ENCODE measurements around the gene FST.

FST gene

DNA sequence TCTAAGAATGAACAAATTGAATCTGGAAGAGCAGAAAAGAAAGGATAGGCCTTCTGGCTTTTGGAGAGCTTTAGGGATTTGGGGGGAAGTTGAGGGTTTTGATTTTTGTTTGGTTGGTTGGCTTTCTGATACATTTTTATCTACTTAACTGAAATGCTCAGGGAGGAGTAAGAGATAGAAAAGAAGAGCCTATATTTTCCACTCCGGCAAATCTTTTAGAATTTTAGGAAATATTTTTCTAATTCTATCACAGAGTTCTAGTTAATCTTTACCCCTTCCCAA lies 25.8 kb upstream of the FST start:
- TF ChIP-seq, protein P1, sequence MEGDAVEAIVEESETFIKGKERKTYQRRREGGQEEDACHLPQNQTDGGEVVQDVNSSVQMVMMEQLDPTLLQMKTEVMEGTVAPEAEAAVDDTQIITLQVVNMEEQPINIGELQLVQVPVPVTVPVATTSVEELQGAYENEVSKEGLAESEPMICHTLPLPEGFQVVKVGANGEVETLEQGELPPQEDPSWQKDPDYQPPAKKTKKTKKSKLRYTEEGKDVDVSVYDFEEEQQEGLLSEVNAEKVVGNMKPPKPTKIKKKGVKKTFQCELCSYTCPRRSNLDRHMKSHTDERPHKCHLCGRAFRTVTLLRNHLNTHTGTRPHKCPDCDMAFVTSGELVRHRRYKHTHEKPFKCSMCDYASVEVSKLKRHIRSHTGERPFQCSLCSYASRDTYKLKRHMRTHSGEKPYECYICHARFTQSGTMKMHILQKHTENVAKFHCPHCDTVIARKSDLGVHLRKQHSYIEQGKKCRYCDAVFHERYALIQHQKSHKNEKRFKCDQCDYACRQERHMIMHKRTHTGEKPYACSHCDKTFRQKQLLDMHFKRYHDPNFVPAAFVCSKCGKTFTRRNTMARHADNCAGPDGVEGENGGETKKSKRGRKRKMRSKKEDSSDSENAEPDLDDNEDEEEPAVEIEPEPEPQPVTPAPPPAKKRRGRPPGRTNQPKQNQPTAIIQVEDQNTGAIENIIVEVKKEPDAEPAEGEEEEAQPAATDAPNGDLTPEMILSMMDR (conservative IDR thresholded peaks at IDR 0.05; ENCODE audit: low read depth, low read length) = no peak
- no peak overlapping the region for H3K4me3 ChIP-seq (ENCODE audit: low read depth, low read length)
- no peak for DNase-seq (ENCODE audit: low read depth)

DNA sequence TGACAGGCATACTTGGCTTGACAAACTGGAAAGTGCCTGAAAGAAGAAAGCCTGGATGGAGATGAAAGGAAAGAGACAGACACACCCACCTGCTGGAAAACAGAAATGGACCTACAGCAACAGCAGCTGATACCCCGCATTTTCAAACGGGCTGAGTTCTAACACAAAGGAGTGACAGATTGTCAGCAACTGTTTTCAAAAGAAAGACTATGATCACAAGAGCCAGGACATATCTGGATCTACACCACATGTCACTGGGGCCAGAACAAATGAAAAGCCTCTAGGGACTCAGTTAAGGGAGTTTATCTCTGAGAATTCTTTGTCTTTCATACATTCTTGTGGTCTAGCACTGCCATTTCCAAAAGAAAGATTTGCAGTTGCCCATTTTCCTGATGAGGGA lies 24.1 kb upstream of the FST start:
- no peak overlapping the region for H3K4me3 ChIP-seq (ENCODE audit: low read depth, low read length)
- TF ChIP-seq, protein P1 (conservative IDR thresholded peaks at IDR 0.05; ENCODE audit: low read depth, low read length) = no peak

DNA sequence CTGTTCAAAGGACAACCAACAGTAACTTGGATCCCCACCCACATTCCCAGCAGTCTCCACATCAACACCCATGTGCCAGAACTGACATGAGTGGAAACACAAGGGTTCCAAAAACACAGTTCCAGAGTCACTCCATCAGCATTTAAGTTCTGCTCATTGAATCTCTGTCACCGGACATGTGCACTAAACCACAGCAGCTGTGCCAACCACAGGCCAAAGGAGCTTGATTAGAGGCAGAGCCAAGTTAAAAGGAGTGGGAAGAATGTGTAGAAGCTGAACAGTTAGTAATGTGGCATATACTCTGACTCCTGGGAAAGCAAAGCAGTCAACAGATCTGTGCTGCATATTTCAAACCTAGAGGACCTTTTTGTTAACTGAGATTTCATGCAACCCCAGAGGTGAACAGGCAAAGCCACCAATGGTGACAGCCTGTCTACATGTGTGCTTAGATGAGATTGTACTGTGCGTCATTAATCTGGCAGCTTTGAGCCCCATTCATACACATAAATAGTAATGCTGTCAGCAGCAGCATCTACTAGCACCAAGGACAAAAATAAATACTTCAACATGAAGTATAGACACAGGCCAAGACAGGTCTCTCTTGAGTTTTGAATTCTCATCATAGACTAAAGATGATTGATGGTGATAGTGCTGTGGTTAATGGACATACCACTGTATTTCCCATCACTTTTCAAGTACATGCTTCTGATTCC lies 16.4 kb upstream of the FST start:
- TF ChIP-seq, protein P1 (conservative IDR thresholded peaks at IDR 0.05; ENCODE audit: low read depth, low read length) = no peak
- no peak overlapping the region for H3K4me3 ChIP-seq (ENCODE audit: low read depth, low read length)
- DNase-seq (ENCODE audit: low read depth) = no peak

More for the DNA sequence above, 24.1 kb upstream of the FST start:
- DNase-seq (ENCODE audit: low read depth) = no peak

DNA sequence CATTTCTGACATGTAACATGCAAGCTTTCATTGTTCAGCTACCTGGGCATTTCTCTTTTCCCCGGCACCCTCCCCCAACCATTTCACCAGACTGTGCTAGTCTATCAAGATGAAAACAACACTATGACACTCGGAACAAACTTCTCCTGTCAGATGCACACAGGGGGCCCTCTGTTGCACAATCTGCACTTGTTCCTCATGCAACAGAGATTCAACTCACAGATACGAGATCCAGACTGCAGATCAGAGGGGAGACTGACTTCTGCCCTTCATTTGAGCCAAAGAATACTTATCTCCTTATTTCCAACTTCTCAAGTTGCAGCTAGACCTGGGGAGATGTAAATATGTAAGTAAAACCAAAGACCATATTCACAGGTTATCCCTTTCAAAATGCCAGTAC lies 15.7 kb upstream of the FST start:
- no peak overlapping the region for H3K4me3 ChIP-seq (ENCODE audit: low read depth, low read length)
- TF ChIP-seq, protein P1 (conservative IDR thresholded peaks at IDR 0.05; ENCODE audit: low read depth, low read length) = no peak
- peak; percentile 40 for DNase-seq (ENCODE audit: low read depth)

DNA sequence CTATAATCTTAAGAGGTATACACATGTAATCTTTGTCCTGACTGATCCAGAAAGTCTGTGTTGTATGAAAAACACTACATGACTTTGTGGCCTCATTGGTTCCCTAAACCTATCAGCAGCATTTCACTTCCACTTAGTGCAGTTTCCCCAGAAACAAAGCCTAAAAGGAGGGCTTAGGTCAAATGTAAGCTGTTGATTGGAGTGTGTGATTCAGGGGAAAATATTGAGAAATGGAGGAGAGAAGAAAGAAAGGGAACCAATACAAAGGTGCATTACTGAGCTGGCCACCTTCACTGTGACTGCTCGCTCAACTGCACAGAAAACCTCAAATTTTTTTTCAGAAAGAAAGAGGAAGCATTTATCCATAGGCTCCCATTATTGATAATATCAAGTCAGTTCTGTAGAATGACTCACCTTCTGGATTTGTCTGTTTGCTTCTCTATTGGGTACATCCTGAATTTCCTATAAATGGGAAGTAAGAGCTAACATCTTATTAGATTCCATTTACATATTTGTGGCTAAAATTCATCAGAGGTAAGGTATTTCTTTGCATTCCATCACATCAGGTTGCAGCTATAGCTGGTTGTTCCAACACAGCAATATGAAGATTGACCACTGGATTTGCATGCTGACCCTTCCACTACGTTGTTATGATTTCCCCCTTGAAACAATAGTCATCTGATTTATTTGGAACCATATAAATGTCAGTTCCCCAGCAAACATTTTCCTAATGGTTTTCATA lies 10.3 kb upstream of the FST start:
- DNase-seq (ENCODE audit: low read depth) = peak; percentile 81
- TF ChIP-seq, protein P1 (conservative IDR thresholded peaks at IDR 0.05; ENCODE audit: low read depth, low read length) = no peak
- no peak overlapping the region for H3K4me3 ChIP-seq (ENCODE audit: low read depth, low read length)

DNA sequence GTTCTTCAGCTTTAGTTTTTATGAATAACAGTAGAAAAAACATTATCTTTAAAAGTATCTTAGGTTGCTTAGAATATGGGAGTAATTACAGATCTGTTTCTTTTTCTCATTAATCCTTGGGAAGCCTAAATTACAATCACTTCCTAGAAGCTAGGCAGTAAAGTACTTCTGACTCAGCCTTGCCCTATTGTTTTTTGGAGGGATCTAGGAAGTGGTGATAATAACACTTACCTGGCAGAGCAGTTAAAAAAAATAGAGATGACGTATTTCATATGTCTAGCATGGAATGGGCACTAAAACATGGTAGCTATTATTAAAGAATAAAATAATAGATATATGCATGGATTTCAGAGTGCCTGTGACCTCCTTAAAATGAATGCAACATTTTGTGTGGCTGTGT lies 8.2 kb upstream of the FST start:
- no peak for DNase-seq (ENCODE audit: low read depth)
- TF ChIP-seq, protein P1 (conservative IDR thresholded peaks at IDR 0.05; ENCODE audit: low read depth, low read length) = no peak
- no peak overlapping the region for H3K4me3 ChIP-seq (ENCODE audit: low read depth, low read length)
